K562 (cell line): Measurements from ENCODE around the gene MVP. TPM values are rescaled to one million over a fixed set of nuclear protein-coding genes. Genes with fewer than 3 reads are reported as not detected.

ENCODE experiments used
- C11orf30 ChIP-seq: fragments of 450-650 bp; IDR thresholded peaks from 2 replicates; pipeline ENCODE4 v1.6.1; 2016; ENCODE audit warnings: low read depth, mild to moderate bottlenecking
- CBFB ChIP-seq: sonication (generic); formaldehyde crosslinking; IDR thresholded peaks from 2 replicates; pipeline ENCODE4 v1.4.0; 2020; ENCODE audit warnings: mild to moderate bottlenecking, missing genetic modification reagents
- CREB3L1 ChIP-seq: fragments of 450-650 bp; IDR thresholded peaks from 2 replicates; pipeline ENCODE4 v1.6.1; 2014; ENCODE audit warnings: low read depth, mild to moderate bottlenecking, moderate library complexity, borderline replicate concordance
- FIP1L1 ChIP-seq: fragments of 200-400 bp; formaldehyde crosslinking; IDR thresholded peaks from 2 replicates; pipeline ENCODE4 v1.6.1; 2018; ENCODE audit warnings: mild to moderate bottlenecking, low read depth, low read length; ENCODE audit not compliant: poor library complexity, severe bottlenecking
- FOXP1 ChIP-seq: sonication (generic); formaldehyde crosslinking; IDR thresholded peaks from 2 replicates; pipeline ENCODE4 v1.8.0; 2022; ENCODE audit warnings: mild to moderate bottlenecking, missing genetic modification reagents
- HDAC6 ChIP-seq: IDR thresholded peaks from 2 replicates; pipeline ENCODE4 v1.6.1; 2012; ENCODE audit warnings: low read depth, mild to moderate bottlenecking, control low read depth, inconsistent platforms, low read length, moderate library complexity
- MNT ChIP-seq, 2 experiments: fragments of 450-650 bp; conservative IDR thresholded peaks; 2 replicates each; pipeline ENCODE4 v1.6.1; 2017; ENCODE audit warnings: mild to moderate bottlenecking in 2 of 2, moderate library complexity in 2 of 2
- NCOA6 ChIP-seq: fragments of 450-650 bp; IDR thresholded peaks from 2 replicates; pipeline ENCODE4 v1.6.1; 2017; ENCODE audit warnings: mild to moderate bottlenecking
- NR3C1 ChIP-seq: sonication (generic); formaldehyde crosslinking; IDR thresholded peaks from 2 replicates; pipeline ENCODE4 v1.8.1; 2022; ENCODE audit warnings: missing genetic modification reagents
- PKNOX1 ChIP-seq: fragments of 450-650 bp; IDR thresholded peaks from 2 replicates; pipeline ENCODE4 v1.6.1; 2016
- RBM34 ChIP-seq: fragments of 200-400 bp; formaldehyde crosslinking; IDR thresholded peaks from 2 replicates; pipeline ENCODE4 v1.6.1; 2018; ENCODE audit warnings: low read length, borderline replicate concordance; ENCODE audit not compliant: insufficient read depth
- TGIF2 ChIP-seq: sonication (generic); formaldehyde crosslinking; IDR thresholded peaks from 2 replicates; pipeline ENCODE4 v1.8.1; 2022; ENCODE audit warnings: mild to moderate bottlenecking, missing genetic modification reagents, moderate library complexity
- YY1 ChIP-seq, 3 experiments: IDR thresholded peaks; 2 replicates each; pipeline ENCODE4 v1.6.1; 2011; ENCODE audit warnings: low read length in 2 of 3, mild to moderate bottlenecking in 2 of 3, moderate library complexity in 2 of 3, borderline replicate concordance in 1 of 3, control low read depth in 1 of 3, low read depth in 1 of 3; ENCODE audit not compliant: insufficient read depth in 3 of 3, insufficient replicate concordance in 2 of 3, control insufficient read depth in 1 of 3, insufficient read length in 1 of 3; ENCODE audit errors: extremely low read depth in 1 of 3
- ZNF143 ChIP-seq: sonication (generic); formaldehyde crosslinking; IDR thresholded peaks from 2 replicates; pipeline ENCODE4 v1.9.0; 2022; ENCODE audit warnings: mild to moderate bottlenecking, missing genetic modification reagents
- ZNF165 ChIP-seq: fragments of 250-450 bp; sonication (Bioruptor Pico); IDR thresholded peaks from 2 replicates; pipeline ENCODE4 v1.4.0; 2020; ENCODE audit warnings: borderline replicate concordance
- ZNF778 ChIP-seq: fragments of 450-650 bp; formaldehyde crosslinking; IDR thresholded peaks from 2 replicates; pipeline ENCODE4 v1.4.0; 2020; ENCODE audit warnings: mild to moderate bottlenecking, moderate library complexity
- polyA plus RNA-seq, 8 experiments: library from polyadenylated mRNA; depleted of rRNA in 4 of 8; stranded (reverse) in 5 of 8; unstranded in 3 of 8; fragments of >200 nt; fragmentation: Nextera tagmentation in 2 of 8; fragmentation: Illumina TruSeq in 1 of 8; extraction: Ambion mirVana in 2 of 8; extraction: Trizol in 1 of 8; gene quantifications; 2 replicates each; pipeline versions ENCODE4 v1.2.1 to v1.2.3, GENCODE V29; 2011 to 2014; ENCODE audit warnings: inconsistent platforms in 1 of 8, missing spikeins in 1 of 8
- total RNA-seq, 7 experiments: library from RNA; depleted of rRNA in 6 of 7; stranded (reverse); fragments of >200 nt in 6 of 7; fragmentation: Illumina TruSeq in 2 of 7; extraction: Trizol in 2 of 7; gene quantifications; 2 replicates each; pipeline versions ENCODE4 v1.2.1 to v1.2.3, GENCODE V29; 2011 to 2021; ENCODE audit warnings: low replicate concordance in 1 of 7

MVP gene
- total and polyA plus RNA-seq, 9 of the 15 experiments (the other 6 are each of a cell fraction or from before 2014, with no cell fraction given): 0.39 to 1.9 (median 0.76) TPM; not detected in 2

GRCh38 chr16:29862884-29863668, 42.8 kb downstream of the MVP start, which contains the start of gene CDIPT (continued):
- no peak; the same call in 1 of the 2 replicates for TF ChIP-seq PKNOX1
- peak; percentile 15; the same call in 1 of the 2 replicates for TF ChIP-seq C11orf30
- peak; percentile 73 to 87 for TF ChIP-seq MNT (conservative IDR thresholded peaks at IDR 0.05)
- TF ChIP-seq CREB3L1: peak; percentile 86
- TF ChIP-seq ZNF165 (CRISPR knock-in tag): no peak
- TF ChIP-seq YY1 (IDR thresholded peaks at IDR 0.05; ENCODE audit: borderline replicate concordance in 1 of 3, control insufficient read depth in 1 of 3, extremely low read depth in 1 of 3, insufficient read depth in 3 of 3, insufficient read length in 1 of 3, insufficient replicate concordance in 2 of 3, low read depth in 1 of 3, low read length in 2 of 3): peak in 2 of 3 experiments; percentile 34 to 55
- no peak for TF ChIP-seq FIP1L1
- no peak for TF ChIP-seq ZNF143 (CRISPR knock-in tag)
- TF ChIP-seq TGIF2 (CRISPR knock-in tag): no peak
- no peak for TF ChIP-seq RBM34
- no peak for TF ChIP-seq CBFB (CRISPR knock-in tag)
- TF ChIP-seq NCOA6: peak; percentile 82
- TF ChIP-seq FOXP1 (CRISPR knock-in tag): no peak
- TF ChIP-seq ZNF778 (CRISPR knock-in tag): no peak
- TF ChIP-seq HDAC6: no peak
- TF ChIP-seq NR3C1 (CRISPR knock-in tag): no peak
